ENCODE data around the gene BATF2. TPM values are rescaled to one million over a fixed set of nuclear protein-coding genes. Genes with fewer than 3 reads are reported as not detected.
"Not testable (repeated sequence)": the region's sequence is repeated elsewhere in the genome, so short reads cannot be mapped to it uniquely, and the experiment has no call there.

The BATF2 gene
- total RNA-seq, 1 donor from 2014 or later, result 7.5 TPM

DNA sequence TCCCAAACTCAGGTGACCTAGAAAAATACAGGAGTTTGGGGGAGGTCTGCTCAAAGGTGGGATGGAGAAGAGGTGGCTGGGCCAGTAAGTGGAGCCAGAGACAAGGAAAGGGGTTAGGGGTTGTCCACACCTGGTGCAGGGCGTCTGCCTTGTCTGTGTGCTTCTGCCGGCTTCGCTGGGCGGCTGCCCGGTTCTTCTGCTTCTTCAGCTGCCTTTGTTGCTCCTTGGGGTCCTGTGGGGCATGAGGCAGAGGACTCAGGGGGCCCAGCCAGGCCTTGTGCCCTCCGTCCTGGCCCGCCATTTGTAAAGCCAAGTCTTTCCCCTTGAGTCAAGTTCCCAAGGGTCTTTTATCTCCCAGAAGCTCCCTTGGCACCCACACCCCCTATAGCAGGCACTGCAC, 2.5 kb downstream of the BATF2 start:
- TF ChIP-seq, protein P1, sequence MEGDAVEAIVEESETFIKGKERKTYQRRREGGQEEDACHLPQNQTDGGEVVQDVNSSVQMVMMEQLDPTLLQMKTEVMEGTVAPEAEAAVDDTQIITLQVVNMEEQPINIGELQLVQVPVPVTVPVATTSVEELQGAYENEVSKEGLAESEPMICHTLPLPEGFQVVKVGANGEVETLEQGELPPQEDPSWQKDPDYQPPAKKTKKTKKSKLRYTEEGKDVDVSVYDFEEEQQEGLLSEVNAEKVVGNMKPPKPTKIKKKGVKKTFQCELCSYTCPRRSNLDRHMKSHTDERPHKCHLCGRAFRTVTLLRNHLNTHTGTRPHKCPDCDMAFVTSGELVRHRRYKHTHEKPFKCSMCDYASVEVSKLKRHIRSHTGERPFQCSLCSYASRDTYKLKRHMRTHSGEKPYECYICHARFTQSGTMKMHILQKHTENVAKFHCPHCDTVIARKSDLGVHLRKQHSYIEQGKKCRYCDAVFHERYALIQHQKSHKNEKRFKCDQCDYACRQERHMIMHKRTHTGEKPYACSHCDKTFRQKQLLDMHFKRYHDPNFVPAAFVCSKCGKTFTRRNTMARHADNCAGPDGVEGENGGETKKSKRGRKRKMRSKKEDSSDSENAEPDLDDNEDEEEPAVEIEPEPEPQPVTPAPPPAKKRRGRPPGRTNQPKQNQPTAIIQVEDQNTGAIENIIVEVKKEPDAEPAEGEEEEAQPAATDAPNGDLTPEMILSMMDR (IDR thresholded peaks at IDR 0.05), result no peak
- DNase-seq (no peak), ATAC-seq (no peak)
- intact Hi-C loops (cut with DNase I), result loop anchor here (10.0 kb wide), 1 partner anchor 70 kb away; the partner anchor contains the start of gene PPP2R5B
- H3K27ac ChIP-seq, result no peak overlapping the region
- H3K36me3 ChIP-seq, result no peaks in the 10 kb centered on the region
- H3K4me1 ChIP-seq, result peaks cover 34% of the 10 kb centered on the region
- H3K9me3 ChIP-seq, result no peaks in the 10 kb centered on the region
- no peak overlapping the region for H3K4me3 ChIP-seq
- no peaks in the 10 kb centered on the region for H3K27me3 ChIP-seq

DNA sequence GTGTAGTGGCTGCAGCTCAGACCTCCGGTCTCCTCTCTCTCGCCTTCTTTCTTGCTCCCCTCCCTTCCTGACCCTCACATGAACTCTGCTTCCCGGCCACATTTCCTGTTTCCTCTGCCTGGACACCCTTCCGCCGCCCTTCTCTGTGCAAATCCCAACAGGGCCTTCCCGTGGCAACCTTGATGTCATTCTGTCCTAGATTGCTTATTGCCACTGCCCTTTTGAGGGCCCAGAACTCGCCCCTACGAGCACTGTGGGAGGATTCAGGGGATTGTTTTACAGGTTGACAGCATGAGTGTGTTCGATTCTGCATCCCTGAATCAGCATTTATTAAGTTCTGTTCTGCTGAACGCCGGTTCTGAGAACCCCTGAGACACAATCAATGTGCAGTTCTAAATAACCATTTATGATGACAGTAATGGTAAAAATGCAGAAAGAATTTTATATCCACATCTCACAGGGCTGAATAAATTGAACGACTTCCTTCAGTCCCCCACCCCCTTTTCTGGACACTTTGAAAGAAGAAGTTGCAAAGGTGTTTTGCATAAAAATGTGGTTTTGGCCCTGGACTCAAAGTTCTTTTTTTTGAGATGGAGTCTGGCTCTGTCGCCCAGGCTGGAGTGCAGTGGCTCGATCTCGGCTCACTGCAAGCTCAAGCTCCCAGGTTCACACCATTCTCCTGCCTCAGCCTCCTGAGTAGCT, 6.4 kb downstream of the BATF2 start:
- peak; percentile 83 for ATAC-seq
- intact Hi-C loops (cut with DNase I), result loop anchor here (10.0 kb wide), 1 partner anchor 66 kb away; the partner anchor contains the start of gene PPP2R5B
- Histone ChIP-seq H3K27me3 (no peaks in the 10 kb centered on the region), H3K36me3 (no peaks in the 10 kb centered on the region), H3K27ac (peak overlapping the region; percentile 68), H3K4me1 (peaks cover 14% of the 10 kb centered on the region), H3K4me3 (peak overlapping the region; percentile 26), H3K9me3 (no peaks in the 10 kb centered on the region)
- TF ChIP-seq, protein P1 (IDR thresholded peaks at IDR 0.05), result no peak
- no peak for DNase-seq

DNA sequence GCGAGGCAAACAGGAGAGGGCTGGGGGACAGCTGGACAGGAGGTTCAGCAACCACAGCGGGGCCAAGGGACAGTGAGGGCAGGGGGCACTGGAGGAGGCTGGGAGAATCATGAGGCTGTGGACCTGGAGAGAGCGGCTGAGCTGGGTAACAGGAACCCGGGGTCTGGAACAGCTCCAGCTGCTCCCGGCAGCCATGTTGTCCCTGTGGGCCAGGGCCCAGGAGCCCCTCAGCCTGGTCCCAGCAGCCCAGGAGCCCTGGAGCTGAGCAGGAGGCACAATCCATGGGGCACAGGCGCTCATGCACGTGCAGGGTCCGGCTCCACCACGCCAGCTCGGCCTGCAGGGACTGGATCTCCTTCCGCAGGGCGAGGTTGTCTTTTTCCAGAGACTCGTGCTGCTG, 7.4 kb downstream of the BATF2 start:
- ATAC-seq, result peak; percentile 6

DNA sequence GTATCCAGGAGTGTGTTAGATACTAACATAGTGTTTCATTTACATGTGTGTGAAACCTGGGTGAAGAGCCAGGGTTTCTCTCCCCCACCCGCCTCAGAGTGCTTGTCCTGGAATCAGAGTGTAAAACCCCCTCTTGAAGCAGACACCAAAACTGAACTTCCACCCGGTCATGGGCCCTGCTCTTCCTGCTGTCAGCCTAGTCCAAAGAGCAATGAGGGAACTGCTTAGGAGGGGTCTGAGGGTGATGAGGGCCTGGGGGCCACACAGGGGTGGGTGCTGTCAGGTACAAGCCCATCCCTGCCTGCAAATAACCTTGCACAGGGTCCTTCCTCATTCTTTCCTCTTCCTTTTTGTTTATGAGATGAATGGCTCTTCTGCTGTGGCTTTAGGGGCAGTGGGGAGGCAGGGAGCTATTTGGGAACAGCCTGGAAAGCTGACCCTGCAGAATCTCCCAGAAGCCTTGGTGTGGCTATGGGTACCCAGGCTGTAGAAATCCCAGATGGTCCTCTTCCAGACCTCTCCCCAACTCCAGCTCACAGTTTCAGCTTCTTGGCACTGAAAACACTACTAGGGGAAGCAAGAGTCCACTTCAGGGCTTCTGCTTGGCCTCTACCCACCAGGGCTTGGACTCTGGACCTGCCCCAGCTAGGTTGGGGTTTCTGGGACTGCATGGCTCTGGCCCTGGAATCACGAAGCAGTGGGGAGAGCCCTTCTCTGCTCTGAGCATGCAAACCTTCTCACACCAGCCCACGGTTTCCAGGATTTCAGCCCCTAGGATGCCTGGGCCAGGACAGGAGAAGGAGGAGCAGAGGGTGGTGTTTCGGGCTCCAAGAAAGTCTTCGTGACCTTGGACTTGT, 8.5 kb downstream of the BATF2 start:
- peaks cover 13% of the 10 kb centered on the region for H3K4me1 ChIP-seq
- TF ChIP-seq, protein P1 (IDR thresholded peaks at IDR 0.05), result no peak
- no peaks in the 10 kb centered on the region for H3K36me3 ChIP-seq
- no peaks in the 10 kb centered on the region for H3K27me3 ChIP-seq
- H3K9me3 ChIP-seq, result no peaks in the 10 kb centered on the region
- intact Hi-C loops (cut with DNase I), result no loop called here
- no peak overlapping the region for H3K27ac ChIP-seq
- DNase-seq (no peak), ATAC-seq (no peak)
- no peak overlapping the region for H3K4me3 ChIP-seq

More for the DNA sequence above, 7.4 kb downstream of the BATF2 start:
- Histone ChIP-seq H3K4me1 (peaks cover 13% of the 10 kb centered on the region), H3K27ac (peak overlapping the region; percentile 68), H3K4me3 (peak overlapping the region; percentile 26), H3K36me3 (no peaks in the 10 kb centered on the region), H3K9me3 (no peaks in the 10 kb centered on the region), H3K27me3 (no peaks in the 10 kb centered on the region)
- DNase-seq, result no peak
- intact Hi-C loops (cut with DNase I), result no loop called here
- TF ChIP-seq, protein P1 (IDR thresholded peaks at IDR 0.05), result no peak

DNA sequence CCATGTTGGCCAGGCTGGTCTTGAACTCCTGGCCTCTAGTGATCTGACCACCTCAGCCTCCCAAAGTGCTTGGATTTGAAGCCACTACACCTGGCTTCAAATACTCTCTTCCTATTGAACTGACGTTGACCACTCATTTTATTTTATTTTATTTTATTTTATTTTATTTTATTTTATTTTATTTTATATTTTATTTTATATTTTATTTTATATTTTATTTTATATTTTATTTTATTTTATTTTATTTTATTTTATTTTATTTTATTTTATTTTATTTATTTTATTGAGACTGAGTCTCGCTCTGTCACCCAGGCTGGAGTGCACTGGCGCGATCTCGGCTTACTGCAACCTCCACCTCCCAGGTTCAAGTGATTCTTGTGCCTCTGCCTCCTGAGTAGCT, 13.4 kb downstream of the BATF2 start:
- H3K4me3 ChIP-seq; H3K9me3 ChIP-seq; H3K27ac ChIP-seq; intact Hi-C loops (cut with DNase I); H3K27me3 ChIP-seq; DNase-seq; ATAC-seq; H3K4me1 ChIP-seq; H3K36me3 ChIP-seq: not testable (repeated sequence)

DNA sequence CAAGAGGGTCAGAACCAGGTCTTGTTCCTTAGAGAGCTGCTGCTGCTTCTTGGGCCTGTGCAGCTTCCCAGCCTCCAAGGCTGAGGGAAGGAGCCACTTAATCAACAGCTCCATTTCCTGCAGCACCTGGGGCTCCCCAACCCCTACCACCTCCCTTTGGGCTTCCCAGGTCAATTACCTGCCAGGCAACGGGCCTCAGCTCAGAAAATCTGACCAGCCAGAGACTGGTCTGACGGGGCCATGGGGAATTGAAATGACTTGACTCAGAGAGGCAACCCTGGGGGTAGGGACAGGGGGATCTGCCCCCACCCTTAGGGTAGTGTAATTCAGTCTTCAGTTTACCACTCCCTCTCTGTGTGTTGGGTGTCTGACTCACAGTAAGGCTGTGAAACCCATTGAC, 20.1 kb downstream of the BATF2 start:
- Histone ChIP-seq H3K27me3 (no peaks in the 10 kb centered on the region), H3K27ac (no peak overlapping the region), H3K9me3 (no peaks in the 10 kb centered on the region), H3K4me1 (peaks cover 2% of the 10 kb centered on the region), H3K36me3 (no peaks in the 10 kb centered on the region), H3K4me3 (no peak overlapping the region)
- TF ChIP-seq, protein P1 (IDR thresholded peaks at IDR 0.05), result no peak
- peak; percentile 40 for DNase-seq
- intact Hi-C loops (cut with DNase I), result no loop called here
- no peak for ATAC-seq

Data from upper lobe of right lung (tissue), 1 donor.